PC-3 (cell line): ENCODE results near the gene CEACAM4. TPM values are rescaled to one million over a fixed set of nuclear protein-coding genes. Genes with fewer than 3 reads are reported as not detected.

Source experiments
- ATAC-seq: fragments of 200-7000 bp; cut with Tn5 transposase; 2 replicates; pipeline ENCODE4 v1.9.1; 2020; ENCODE audit warnings: mild to moderate bottlenecking, moderate library complexity
- BruUV-seq: library from RNA; stranded (reverse); fragments of 400-500 nt; replicated peaks from 2 replicates; lab custom pipeline; 2021; lab: Mats Ljungman, UMichigan
- CTCF ChIA-PET: fragments of 300-600 bp; sonication (Branson Sonifier 250); formaldehyde crosslinking; loops from one replicate; lab custom pipeline; 2022; ENCODE audit warnings: antibody characterized with exemption; lab: Charles Lee
- POLR2A ChIA-PET: fragments of 300-600 bp; sonication (Branson Sonifier 250); formaldehyde crosslinking; loops from one replicate; lab custom pipeline; 2022; ENCODE audit warnings: antibody characterized with exemption; ENCODE audit not compliant: unreplicated experiment; lab: Charles Lee
- DNase-seq: peaks from one replicate; pipeline ENCODE4 v3.0.0-alpha.2; 2015
- H2AFZ ChIP-seq: fragments of 300-600 bp; sonication (generic); 2 replicates; pipeline ENCODE4 v1.6.0; 2016; ENCODE audit warnings: antibody characterized with exemption, low read length
- H3F3A ChIP-seq: fragments of 300-600 bp; sonication (generic); one replicate; pipeline ENCODE4 v1.6.0; 2017; ENCODE audit warnings: antibody characterized with exemption, low read length, control low read depth, mild to moderate bottlenecking; ENCODE audit not compliant: unreplicated experiment
- H3K27ac ChIP-seq: fragments of 300-600 bp; sonication (generic); 2 replicates; pipeline ENCODE4 v1.5.1; 2016; ENCODE audit warnings: mild to moderate bottlenecking, low read length
- H3K27me3 ChIP-seq: fragments of 300-600 bp; sonication (generic); 2 replicates; pipeline ENCODE4 v1.6.1; 2016; ENCODE audit warnings: low read length, mixed read lengths
- H3K36me3 ChIP-seq: fragments of 300-600 bp; sonication (generic); 2 replicates; pipeline ENCODE4 v1.6.1; 2016; ENCODE audit warnings: low read depth, mixed run types, low read length, mixed read lengths
- H3K4me1 ChIP-seq: fragments of 300-600 bp; sonication (generic); 2 replicates; pipeline ENCODE4 v1.5.1; 2016; ENCODE audit warnings: low read length; ENCODE audit not compliant: insufficient read depth
- H3K4me2 ChIP-seq: fragments of 300-600 bp; sonication (generic); 2 replicates; pipeline ENCODE4 v1.6.0; 2016; ENCODE audit warnings: low read length
- H3K4me3 ChIP-seq: fragments of 300-600 bp; sonication (generic); 2 replicates; pipeline ENCODE4 v1.5.1; 2016; ENCODE audit warnings: mild to moderate bottlenecking, low read length, mixed read lengths
- H3K79me2 ChIP-seq: fragments of 300-600 bp; sonication (generic); 2 replicates; pipeline ENCODE4 v1.6.1; 2017; ENCODE audit warnings: low read length, mixed read lengths
- H3K9ac ChIP-seq: fragments of 300-600 bp; sonication (generic); 2 replicates; pipeline ENCODE4 v1.6.0; 2016; ENCODE audit warnings: mild to moderate bottlenecking, low read length
- H3K9me2 ChIP-seq: fragments of 300-600 bp; sonication (generic); replicated peaks from 2 replicates; pipeline ENCODE4 v1.6.1; 2016; ENCODE audit warnings: mixed run types, low read length, mixed read lengths
- H3K9me3 ChIP-seq: fragments of 300-600 bp; sonication (generic); 2 replicates; pipeline ENCODE4 v1.6.1; 2016; ENCODE audit warnings: low read length, mixed read lengths
- H4K20me1 ChIP-seq: fragments of 300-600 bp; sonication (generic); 2 replicates; pipeline ENCODE4 v1.6.1; 2016; ENCODE audit warnings: low read length, mixed read lengths
- CTCF ChIP-seq: fragments of 300-600 bp; sonication (generic); conservative IDR thresholded peaks from 2 replicates; pipeline ENCODE4 v1.5.1; 2017; ENCODE audit warnings: antibody characterized with exemption, low read depth, mild to moderate bottlenecking, low read length
- EZH2 ChIP-seq: fragments of 300-600 bp; sonication (generic); IDR thresholded peaks from one replicate; pipeline ENCODE4 v1.6.1; 2017; ENCODE audit warnings: antibody characterized with exemption, mild to moderate bottlenecking, low read length; ENCODE audit not compliant: unreplicated experiment
- EZH2phosphoT487 ChIP-seq: fragments of 300-600 bp; sonication (generic); IDR thresholded peaks from 2 replicates; pipeline ENCODE4 v1.6.1; 2018; ENCODE audit warnings: mild to moderate bottlenecking, antibody characterized with exemption, low read length, borderline replicate concordance
- intact Hi-C: fragments of 100-400 bp; cut with micrococcal nuclease; formaldehyde crosslinking; loops from 2 replicates; pipeline ENCODE4 v1.9.0; 2023
- total RNA-seq: library from RNA; depleted of rRNA; stranded (reverse); fragments of >200 nt; gene quantifications from 2 replicates; pipeline ENCODE4 v1.2.3, GENCODE V29; 2014

CEACAM4 gene
- total RNA-seq, 1 experiment from 2014 or later = not detected

- Histone ChIP-seq H2AFZ (no peak overlapping the region), H3K9ac (no peak overlapping the region), H3F3A (no peaks in the 10 kb centered on the region), H3K4me2 (no peak overlapping the region), H3K36me3 (no peaks in the 10 kb centered on the region), H3K27ac (no peak overlapping the region), H3K27me3 (no peaks in the 10 kb centered on the region), H3K9me3 (no peaks in the 10 kb centered on the region), H3K9me2 (no peaks in the 10 kb centered on the region), H4K20me1 (no peaks in the 10 kb centered on the region), H3K79me2 (no peaks in the 10 kb centered on the region), H3K4me1 (no peaks in the 10 kb centered on the region), H3K4me3 (no peak overlapping the region)
- ATAC-seq (no peak), DNase-seq (no peak)
- no peak for TF ChIP-seq CTCF
- no peak for TF ChIP-seq EZH2
- TF ChIP-seq EZH2phosphoT487 = no peak
- BruUV-seq = no TSS peak
- intact Hi-C loops = no loop called here
- ChIA-PET CTCF (interaction anchor here (0.5 kb wide), 1 partner anchor 136 kb away, joined by 4 read pairs; no protein-coding TSS in a partner anchor), POLR2A (no interaction called here)
Measured at GRCh38 chr19:41587838-41588210, 39.0 kb downstream of the CEACAM4 start.

GRCh38 chr19:41587101-41587837 lies 39.6 kb downstream of the CEACAM4 start:
- BruUV-seq = no TSS peak

More at GRCh38 chr19:41587101-41587837, 39.6 kb downstream of the CEACAM4 start:
- Histone ChIP-seq H3K4me3 (no peak overlapping the region), H3F3A (no peaks in the 10 kb centered on the region), H3K79me2 (no peaks in the 10 kb centered on the region), H3K4me2 (no peak overlapping the region), H3K27me3 (no peaks in the 10 kb centered on the region), H3K4me1 (no peaks in the 10 kb centered on the region), H2AFZ (no peak overlapping the region), H3K9me3 (no peaks in the 10 kb centered on the region), H3K9me2 (no peaks in the 10 kb centered on the region), H3K9ac (no peak overlapping the region), H3K27ac (no peak overlapping the region), H3K36me3 (no peaks in the 10 kb centered on the region), H4K20me1 (no peaks in the 10 kb centered on the region)
- no peak for ATAC-seq
- ChIA-PET POLR2A (no interaction called here), CTCF (interaction anchor here (0.5 kb wide), 1 partner anchor 136 kb away, joined by 4 read pairs; no protein-coding TSS in a partner anchor)
- intact Hi-C loops = no loop called here
- TF ChIP-seq EZH2phosphoT487 (no peak), CTCF (no peak), EZH2 (no peak)
- DNase-seq = no peak
